GM18858 (cell line): ENCODE data around the gene ZC3HAV1.
"Not testable (repeated sequence)": the region's sequence is repeated elsewhere in the genome, so short reads cannot be mapped to it uniquely, and the experiment has no call there.

Experiments
- ATAC-seq: cut with Tn5 transposase; IDR thresholded peaks from one replicate; pipeline ENCODE4 v1.9.1; 2021; ENCODE audit not compliant: unreplicated experiment

The ZC3HAV1 gene

DNA sequence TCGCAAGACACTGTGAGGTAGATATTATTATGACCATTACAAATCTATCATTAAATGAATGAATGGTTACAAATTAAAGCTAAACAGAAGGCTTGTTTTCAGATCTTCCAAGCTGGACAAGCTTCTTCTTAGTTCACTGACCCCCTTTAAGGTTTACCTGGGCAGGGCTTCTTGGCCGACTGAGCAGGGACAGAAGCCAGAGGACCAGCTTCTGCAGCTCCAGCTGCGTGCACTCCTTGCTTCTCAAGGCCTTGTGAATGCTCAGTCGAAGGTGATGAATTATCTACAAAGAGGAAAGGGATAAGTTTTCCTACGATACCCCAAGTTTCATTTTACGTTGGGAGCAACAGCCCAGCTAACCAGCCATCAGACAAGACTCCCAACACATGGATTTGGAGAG lies 83.0 kb downstream of the ZC3HAV1 start:
- no peak for ATAC-seq

DNA sequence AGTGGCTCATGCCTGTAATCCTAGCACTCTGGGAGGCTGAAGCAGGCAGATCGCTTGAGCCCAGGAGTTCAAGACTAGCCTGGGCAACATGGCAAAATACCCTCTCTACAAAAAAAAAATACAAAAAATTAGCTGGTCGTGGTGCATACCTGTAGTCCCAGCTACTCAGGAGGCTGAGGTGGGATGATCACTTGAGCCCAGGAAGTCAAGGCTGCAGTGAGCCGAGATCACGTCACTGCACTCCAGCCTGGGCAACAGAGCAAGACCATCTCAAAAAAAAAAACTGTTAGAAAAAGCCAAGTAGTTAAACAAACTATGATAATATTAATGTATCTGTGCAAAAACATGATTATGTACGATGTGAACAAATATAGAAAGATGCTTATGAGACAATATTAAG lies 83.7 kb downstream of the ZC3HAV1 start:
- not testable (repeated sequence) for ATAC-seq

DNA sequence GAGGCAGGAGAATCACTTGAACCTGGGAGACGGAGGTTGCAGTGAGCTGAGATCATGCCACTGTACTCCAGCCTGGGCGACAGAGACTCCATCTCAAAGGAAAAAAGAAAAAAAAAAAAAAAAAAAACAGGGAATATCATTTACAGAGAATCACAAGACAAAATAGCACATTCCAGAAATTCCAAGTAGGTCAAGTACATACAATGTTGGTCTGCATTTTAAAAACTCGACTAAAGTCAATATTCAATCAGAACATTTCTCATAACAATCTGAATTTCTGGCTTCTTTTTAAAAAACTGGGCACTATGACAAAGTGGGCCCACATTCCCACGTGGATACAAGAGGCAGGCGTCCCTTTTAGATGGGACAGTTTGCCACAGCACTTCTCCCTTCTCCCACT lies 86.4 kb downstream of the ZC3HAV1 start:
- no peak for ATAC-seq

DNA sequence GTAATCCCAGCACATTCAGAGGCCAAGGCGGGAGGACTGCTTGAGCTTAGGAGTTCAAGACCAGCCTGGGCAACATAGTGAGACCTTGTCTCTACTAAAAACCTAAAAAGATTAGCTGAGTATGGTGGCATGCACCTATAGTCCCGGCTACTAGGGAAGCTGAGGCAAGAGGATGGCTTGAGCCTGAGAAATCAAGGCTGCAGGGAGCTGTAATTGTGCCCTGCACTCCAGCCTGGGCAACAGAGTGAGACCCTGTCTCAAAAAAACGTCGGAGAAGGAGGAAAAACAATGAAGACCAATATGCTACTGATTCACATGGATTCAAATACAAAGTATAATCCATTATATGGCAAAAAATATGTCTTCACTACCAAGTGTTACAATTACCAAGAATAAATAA lies 87.2 kb downstream of the ZC3HAV1 start:
- no peak for ATAC-seq

DNA sequence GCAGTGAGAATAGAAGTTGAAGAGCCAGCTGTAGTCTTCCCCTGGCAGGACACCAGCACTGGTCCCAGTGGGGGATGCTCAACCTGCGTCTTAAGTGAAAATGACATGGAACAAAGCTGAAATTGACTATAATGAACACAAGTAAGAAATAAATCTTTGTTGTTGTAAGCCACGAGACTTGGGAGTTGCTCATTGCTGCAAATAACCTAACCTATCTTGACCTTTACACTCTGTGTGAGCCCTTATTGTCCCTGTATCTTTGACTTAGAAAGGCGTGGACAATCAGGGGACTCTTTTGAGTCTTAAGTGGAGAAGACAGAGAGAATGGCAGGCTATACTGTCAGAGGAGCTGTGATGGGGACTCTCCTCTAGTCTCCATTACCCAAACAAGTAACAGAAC lies 90.6 kb downstream of the ZC3HAV1 start:
- ATAC-seq: no peak

DNA sequence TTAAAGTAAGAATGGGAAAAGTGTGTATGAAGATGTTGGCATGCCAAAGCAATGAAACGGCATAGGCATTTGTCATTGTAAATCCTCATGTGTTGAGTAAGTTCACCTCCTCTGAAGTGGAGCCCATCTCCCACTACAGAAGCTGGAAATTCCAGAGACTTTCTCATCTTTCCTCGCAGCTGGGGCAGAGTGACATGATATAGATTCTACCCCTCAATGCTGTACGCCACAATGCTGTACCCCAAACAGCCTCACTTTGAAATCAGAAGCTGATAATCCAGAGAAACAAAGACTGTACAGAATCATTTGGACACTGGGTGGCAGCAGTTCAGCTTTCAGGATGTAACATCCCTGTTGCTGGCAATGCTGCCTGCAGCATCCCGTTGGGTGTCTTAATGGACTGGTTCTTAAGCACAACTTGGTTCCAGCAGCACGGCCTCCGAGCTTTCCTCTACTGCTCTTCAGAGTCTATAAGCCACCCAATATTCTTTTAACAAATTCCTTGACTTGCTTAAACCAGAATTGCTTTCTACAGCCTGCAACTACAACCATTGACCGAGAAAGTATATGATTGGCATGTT lies 92.5 kb downstream of the ZC3HAV1 start:
- ATAC-seq: peak; percentile 96

DNA sequence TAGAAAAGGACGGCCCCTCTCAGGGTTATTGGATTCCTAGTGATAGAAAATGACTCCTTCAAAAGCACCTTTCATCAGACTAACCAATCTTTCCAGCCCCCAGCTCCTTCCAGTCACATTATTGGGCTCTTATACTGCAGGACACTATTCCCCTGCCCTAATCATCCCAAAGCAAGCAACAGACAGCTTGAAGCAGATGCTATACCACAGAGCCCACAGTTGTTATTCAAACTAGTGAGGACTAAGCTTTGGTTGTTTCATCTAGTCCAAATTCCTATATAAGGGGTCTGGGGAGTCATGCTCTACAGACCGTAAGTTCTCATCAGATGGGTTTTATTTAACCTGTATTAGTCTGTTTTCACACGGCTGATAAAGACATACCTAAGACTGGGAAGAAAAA lies 98.1 kb downstream of the ZC3HAV1 start:
- ATAC-seq: no peak

DNA sequence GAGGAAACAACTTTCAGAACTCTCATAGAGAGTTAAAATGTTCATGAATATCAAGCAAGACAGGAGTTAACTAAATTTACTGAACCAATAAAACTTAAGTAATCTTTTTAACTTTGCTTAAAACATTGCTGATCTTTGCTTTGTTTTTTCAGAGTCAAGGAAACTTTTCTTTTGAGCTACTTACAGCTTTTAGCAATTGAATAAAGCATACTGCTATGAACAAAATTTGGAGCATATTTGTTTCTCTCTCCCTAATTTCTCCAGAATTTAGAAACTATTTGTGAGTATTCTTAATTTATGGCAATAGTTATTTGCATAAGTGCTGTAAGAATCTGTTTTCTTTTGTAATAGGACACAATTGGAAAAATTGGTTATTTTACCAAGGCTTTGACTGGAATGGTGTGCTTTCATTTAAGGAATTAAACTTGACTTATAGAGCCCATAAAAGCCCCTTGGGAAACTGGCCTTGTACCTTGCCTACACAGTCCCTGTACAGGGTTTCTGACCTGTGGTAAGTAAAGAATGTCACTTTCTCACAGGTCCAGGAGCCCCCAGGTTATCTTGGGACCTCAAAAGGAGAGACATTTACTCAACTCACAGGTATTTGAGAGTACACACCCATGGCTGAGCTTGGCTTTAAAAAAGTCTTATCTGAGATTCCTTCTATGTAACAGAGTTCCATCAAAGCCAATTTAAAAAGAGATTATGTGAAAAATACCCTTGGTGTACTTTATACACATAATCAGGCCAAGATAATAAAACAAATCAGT lies 105.0 kb downstream of the ZC3HAV1 start:
- no peak for ATAC-seq

DNA sequence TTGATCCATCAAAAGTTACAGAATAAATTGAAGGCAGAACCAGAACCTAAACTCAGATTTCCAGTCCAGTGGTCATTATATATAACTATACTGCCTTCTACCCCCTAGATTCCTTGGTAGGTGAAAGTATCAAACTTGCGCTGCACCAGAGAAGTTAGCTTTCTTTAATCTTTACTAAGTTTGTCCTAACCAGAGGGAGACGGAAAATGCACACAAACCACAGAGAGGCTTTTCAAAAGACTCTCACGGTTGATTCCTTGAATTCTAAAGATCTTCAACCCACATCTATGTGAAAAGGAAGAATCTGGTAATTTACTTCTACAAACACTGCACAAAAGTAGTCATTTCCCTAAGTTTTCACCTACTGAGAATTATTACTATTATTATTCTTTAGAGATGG lies 110.1 kb downstream of the ZC3HAV1 start:
- no peak for ATAC-seq
